T-helper 2 cell treated with Interferon-gamma antibody and Interleukin-4, amounts not matched to agents 5 μg/mL and 100 μg/mL, for 36 hours (primary cell): ENCODE measurements around the gene CCDC117.

Experiments
- DNase-seq: peaks from one replicate; pipeline ENCODE4 v3.0.0; 2021; ENCODE audit warnings: low spot score
- H3K27ac Mint-ChIP-seq: one replicate; pipeline ENCODE4 v1.8.0; 2021; ENCODE audit warnings: mild to moderate bottlenecking, mixed read lengths
- H3K27me3 Mint-ChIP-seq: one replicate; pipeline ENCODE4 v1.8.0; 2021; ENCODE audit warnings: low read depth, mixed read lengths
- H3K36me3 Mint-ChIP-seq: one replicate; pipeline ENCODE4 v1.8.0; 2021; ENCODE audit warnings: low read depth, mixed read lengths
- H3K4me1 Mint-ChIP-seq: one replicate; pipeline ENCODE4 v1.8.0; 2021; ENCODE audit warnings: low read depth, mixed read lengths
- H3K4me3 Mint-ChIP-seq: one replicate; pipeline ENCODE4 v1.8.0; 2022; ENCODE audit warnings: mild to moderate bottlenecking, moderate library complexity, mixed read lengths
- H3K9me3 Mint-ChIP-seq: one replicate; pipeline ENCODE4 v1.8.0; 2021; ENCODE audit warnings: mixed read lengths

CCDC117 gene

DNA sequence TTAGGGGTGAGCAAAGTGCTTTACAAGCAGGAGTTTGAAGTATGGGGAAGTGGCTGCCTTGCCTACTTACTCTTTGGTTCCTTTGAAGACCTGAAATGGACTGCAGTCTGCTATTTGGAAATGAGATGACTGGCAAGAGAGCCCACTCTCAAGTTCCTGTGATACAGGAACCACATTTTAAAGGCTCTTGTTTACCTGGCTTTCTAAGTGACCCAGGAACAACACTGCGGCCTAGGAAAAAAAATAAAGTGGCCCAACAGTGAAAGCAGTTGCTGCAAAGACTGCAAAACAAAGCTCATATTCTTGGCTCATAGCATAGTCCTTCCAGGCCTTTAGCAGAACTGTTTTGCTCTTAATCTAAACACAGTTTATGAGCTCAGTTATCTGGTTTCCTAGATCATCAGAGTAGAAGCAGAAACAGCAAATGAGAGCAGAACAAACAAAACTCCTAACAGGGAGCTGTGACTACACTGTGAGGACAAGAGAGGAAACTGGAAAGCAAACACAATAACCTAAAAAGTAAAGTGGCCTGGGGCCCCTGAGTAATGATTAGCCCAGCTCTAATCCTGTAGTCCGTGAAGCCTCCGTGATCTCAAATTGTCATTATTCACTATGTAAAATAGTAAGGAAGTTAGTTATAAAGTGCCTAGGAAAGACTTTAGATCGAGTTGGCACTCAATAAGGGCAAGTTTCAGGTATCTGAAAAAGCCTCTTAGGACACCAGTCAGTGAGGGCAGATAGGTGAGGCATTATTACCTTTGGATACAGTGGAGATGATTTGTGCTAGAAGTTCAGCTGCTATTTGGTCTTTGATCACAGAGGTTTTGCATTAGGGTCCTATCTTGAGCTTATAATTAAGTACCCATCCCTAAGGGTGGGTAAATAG, 11.5 kb downstream of the CCDC117 start:
- Mint-ChIP-seq H3K27me3 (no peaks in the 10 kb centered on the region), H3K4me1 (peaks cover 13% of the 10 kb centered on the region), H3K36me3 (peaks cover 61% of the 10 kb centered on the region), H3K27ac (no peak overlapping the region), H3K9me3 (no peaks in the 10 kb centered on the region), H3K4me3 (no peak overlapping the region)
- no peak for DNase-seq

DNA sequence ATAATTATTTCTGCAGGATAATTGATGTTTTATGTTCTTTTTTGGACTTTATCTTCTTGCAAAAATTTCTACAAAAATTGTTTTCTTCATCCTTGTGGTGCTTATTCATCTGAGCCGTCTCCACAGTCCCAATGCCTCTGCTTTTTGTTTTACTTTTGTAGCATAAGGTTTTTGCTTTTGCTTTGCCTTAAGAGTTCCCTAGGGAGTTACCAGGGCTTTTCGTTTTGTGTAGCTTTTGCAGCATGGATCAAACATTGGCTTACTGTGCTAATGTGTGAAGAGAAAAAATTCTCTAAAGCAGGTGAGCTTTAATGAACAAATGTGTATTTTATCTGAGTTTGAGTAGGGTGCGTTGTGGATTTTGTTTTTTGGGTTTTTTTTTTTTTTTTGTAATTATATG, 16.1 kb downstream of the CCDC117 start:
- DNase-seq, result no peak
- H3K27me3 Mint-ChIP-seq, result no peaks in the 10 kb centered on the region
- no peak overlapping the region for H3K27ac Mint-ChIP-seq
- H3K36me3 Mint-ChIP-seq, result peaks cover 59% of the 10 kb centered on the region
- H3K9me3 Mint-ChIP-seq, result no peaks in the 10 kb centered on the region
- H3K4me3 Mint-ChIP-seq, result no peak overlapping the region
- H3K4me1 Mint-ChIP-seq, result peaks cover 17% of the 10 kb centered on the region

DNA sequence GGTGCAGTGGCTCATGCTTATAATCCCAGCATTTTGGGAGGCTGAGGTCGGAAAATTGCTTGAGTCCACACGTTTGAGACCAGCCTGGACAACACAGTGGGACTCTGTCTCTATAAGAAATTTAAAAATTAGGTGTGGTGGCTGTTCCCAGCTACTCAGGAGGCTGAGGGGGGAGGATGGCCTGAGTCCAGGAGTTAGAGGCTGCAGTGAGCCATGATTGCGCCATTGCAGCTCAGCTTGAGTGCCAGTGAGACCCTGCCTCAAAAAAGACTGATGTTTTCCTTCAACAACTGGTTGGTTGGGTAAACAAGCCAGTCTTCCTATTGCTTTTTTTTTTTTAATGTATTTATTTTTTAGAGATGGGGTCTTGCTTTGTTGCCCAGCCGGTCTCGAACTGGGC, 18.6 kb downstream of the CCDC117 start:
- Mint-ChIP-seq H3K4me1 (peaks cover 37% of the 10 kb centered on the region), H3K27ac (no peak overlapping the region), H3K36me3 (peaks cover 62% of the 10 kb centered on the region), H3K9me3 (no peaks in the 10 kb centered on the region), H3K27me3 (no peaks in the 10 kb centered on the region), H3K4me3 (no peak overlapping the region)
- no peak for DNase-seq

DNA sequence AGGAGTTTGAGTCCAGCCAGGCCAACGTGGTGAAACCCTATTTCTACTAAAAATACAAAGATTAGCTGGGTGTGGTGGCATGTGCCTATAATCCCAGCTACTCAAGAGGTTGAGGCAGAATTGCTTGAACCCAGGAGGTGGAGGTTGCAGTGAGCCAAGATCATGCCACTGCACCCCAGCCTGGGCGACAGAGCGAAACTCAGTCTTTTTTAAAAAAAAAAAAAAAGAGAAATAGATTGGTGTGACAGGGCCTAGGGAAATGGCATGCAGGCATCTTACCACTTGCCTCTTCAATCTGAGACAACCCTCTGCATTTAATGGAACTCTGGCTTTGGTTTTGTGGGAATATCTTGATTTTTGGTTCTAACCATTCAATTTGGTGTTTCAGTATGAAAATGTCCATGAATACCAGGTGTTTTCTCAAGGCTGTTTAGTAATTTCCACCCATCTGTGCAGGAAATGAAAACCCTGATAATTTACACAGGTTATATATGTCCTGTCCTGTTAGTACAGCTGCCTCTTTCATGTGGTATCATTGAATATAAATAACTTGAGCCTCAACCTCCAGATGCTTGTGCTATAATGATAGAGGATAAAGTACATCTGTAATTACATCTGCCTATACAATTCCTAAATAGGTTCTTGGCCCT, 19.5 kb downstream of the CCDC117 start:
- Mint-ChIP-seq H3K27me3 (no peaks in the 10 kb centered on the region), H3K27ac (peak overlapping the region; percentile 58), H3K4me1 (peaks cover 45% of the 10 kb centered on the region), H3K4me3 (peak overlapping the region; percentile 33), H3K9me3 (no peaks in the 10 kb centered on the region), H3K36me3 (peaks cover 66% of the 10 kb centered on the region)
- DNase-seq, result no peak

GRCh38 chr22:28792491-28793383, 20.2 kb downstream of the CCDC117 start:
- peaks cover 67% of the 10 kb centered on the region for H3K36me3 Mint-ChIP-seq
- peaks cover 50% of the 10 kb centered on the region for H3K4me1 Mint-ChIP-seq
- H3K27ac Mint-ChIP-seq, result peak overlapping the region; percentile 58
- DNase-seq, result no peak
- H3K9me3 Mint-ChIP-seq, result no peaks in the 10 kb centered on the region
- H3K27me3 Mint-ChIP-seq, result no peaks in the 10 kb centered on the region
- H3K4me3 Mint-ChIP-seq, result peak overlapping the region; percentile 33

DNA sequence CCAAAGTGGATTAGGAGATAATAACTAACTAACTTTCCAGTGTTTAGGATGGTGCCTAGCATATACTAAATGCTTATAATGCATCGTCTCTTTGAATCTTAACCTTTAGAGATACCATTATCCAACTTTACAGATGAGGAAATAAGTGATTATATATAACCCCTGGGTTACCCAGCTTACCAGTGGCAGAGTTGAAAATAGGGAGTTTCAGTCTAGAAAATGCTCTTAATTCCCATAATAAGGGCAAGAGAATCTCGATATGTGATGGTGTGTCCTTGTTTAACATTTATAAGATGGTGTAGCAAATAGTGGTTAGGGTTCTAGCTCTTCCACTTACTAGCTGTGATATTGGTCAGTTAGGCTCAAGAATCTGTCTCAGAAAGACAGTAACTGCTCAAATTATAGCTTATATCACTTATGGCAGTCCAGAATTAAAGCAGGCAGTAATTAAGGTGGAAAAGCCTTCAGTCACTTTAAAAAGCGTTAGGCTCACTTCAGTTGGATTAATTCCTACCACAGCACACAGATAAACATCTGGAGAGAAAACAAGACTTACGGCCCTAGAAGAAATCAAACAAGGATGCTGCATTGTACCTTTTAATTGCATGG, 21.6 kb downstream of the CCDC117 start:
- peak overlapping the region; percentile 49 for H3K27ac Mint-ChIP-seq
- DNase-seq, result no peak
- H3K27me3 Mint-ChIP-seq, result no peaks in the 10 kb centered on the region
- H3K9me3 Mint-ChIP-seq, result no peaks in the 10 kb centered on the region
- peaks cover 69% of the 10 kb centered on the region for H3K36me3 Mint-ChIP-seq
- peaks cover 58% of the 10 kb centered on the region for H3K4me1 Mint-ChIP-seq
- H3K4me3 Mint-ChIP-seq, result peak overlapping the region; percentile 38

DNA sequence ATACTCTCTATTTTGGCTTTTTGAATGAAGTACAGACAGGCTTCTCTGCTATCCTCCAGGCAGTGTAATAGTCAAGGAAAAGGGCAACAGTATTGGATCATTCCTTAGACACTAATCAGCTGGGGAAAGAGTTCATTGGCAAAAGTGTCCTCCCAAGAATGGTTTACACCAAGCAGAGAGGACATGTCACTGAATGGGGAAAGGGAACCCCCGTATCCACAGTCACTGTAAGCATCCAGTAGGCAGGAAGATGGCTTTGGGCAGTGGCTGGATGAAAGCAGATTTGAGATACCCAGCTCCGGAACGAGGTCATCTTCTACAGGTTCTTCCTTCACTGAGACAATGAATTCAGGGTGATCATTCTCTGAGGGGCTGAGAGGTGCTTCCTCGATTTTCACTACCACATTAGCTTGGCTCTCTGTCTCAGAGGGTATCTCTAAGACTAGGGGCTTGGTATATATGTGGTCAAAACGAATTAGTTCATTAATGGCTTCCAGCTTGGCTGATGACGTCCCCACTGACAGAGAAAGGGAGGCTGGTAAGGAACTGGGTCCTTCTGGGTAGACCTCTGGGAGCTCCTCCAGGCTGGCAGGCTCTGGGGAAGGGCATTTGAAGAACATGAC, 22.7 kb downstream of the CCDC117 start:
- Mint-ChIP-seq H3K36me3 (peaks cover 73% of the 10 kb centered on the region), H3K27ac (peak overlapping the region; percentile 31), H3K27me3 (no peaks in the 10 kb centered on the region), H3K4me1 (peaks cover 57% of the 10 kb centered on the region), H3K9me3 (no peaks in the 10 kb centered on the region), H3K4me3 (peak overlapping the region; percentile 91)
- no peak for DNase-seq

- Mint-ChIP-seq H3K36me3 (peaks cover 78% of the 10 kb centered on the region), H3K9me3 (no peaks in the 10 kb centered on the region), H3K27me3 (no peaks in the 10 kb centered on the region), H3K4me1 (peaks cover 59% of the 10 kb centered on the region), H3K4me3 (peak overlapping the region; percentile 91), H3K27ac (peak overlapping the region; percentile 45)
- DNase-seq, result no peak
These were observed 23.7 kb downstream of the CCDC117 start for GRCh38 chr22:28795932-28796856.

DNA sequence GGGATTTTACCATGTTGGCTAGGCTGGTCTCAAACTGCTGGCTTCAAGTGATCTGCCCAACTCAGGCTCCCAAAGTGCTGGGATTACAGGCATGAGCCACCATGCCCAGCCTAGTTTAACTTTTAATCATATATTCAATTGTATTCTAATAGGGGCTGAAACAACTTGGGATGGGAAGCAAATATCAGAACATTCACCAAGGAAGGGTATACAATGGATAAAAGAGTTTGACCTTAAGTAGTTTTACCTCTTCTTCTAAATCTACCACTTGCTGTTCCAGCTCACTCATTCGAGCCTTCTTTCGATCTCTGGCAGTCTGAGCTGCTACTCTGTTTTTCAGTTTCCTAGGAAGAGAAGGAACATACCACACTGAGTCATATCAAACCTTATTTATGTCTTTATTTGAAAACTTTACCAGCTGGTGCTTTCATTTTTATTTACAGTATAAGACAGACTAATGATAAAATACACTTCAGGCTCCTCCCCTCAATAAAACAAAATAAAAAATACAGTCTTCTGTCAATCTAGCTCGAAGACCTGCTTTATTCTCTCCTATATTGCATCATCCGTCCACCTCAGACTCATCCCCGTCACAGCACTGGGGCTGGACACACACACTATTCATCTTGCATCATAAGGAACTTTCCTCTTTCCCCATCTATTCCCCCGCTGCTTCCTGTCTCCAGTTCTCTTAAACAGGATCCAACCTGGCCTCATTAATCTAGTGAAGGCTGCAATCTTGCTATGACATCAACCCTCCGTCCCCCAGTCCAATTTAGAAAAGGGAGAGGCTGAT, 26.5 kb downstream of the CCDC117 start:
- H3K4me3 Mint-ChIP-seq, result peak overlapping the region; percentile 91
- peaks cover 80% of the 10 kb centered on the region for H3K36me3 Mint-ChIP-seq
- peak; percentile 40 for DNase-seq
- peaks cover 52% of the 10 kb centered on the region for H3K4me1 Mint-ChIP-seq
- peak overlapping the region; percentile 89 for H3K27ac Mint-ChIP-seq
- H3K9me3 Mint-ChIP-seq, result no peaks in the 10 kb centered on the region
- no peaks in the 10 kb centered on the region for H3K27me3 Mint-ChIP-seq

GRCh38 chr22:28799606-28800307, 27.3 kb downstream of the CCDC117 start:
- no peaks in the 10 kb centered on the region for H3K27me3 Mint-ChIP-seq
- H3K36me3 Mint-ChIP-seq, result peaks cover 75% of the 10 kb centered on the region
- H3K4me3 Mint-ChIP-seq, result peak overlapping the region; percentile 99
- no peaks in the 10 kb centered on the region for H3K9me3 Mint-ChIP-seq
- peak; percentile 44 for DNase-seq
- H3K4me1 Mint-ChIP-seq, result peaks cover 48% of the 10 kb centered on the region
- H3K27ac Mint-ChIP-seq, result peak overlapping the region; percentile 99

DNA sequence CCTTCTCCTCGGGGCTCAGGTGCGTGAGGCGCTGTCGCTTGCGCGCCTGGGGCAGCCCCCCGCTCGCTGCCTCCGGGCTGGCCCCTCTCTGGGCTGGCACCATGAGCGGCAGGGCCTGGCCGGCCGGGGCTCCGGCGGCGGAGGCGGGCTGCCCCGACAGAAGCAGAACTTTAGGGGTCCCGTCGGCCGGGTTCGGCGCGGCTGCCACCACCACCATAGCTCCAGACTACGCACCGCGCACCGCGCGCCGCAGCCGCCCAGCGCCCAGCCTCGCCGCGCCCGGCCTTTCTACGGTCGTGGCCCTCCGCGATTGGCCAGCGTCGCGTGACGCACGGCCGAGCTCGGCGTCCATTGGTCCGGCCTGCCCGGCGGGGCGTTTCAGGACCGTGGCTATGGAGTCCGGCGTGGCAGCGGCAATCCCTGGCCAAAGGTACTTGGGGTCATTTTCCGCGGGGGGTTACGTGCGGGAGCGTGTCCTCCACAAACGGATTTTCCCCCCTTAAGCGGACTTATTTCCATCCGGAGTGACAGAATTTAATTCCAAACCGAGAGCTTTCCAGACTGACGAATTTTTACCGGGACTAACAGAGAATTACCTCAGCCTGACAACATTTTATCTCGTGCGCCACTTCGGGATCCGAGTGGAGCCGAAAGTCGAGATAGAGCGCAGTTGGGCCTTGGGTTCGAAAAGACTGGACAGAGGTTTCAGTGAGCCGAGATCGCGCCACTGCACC, 28.0 kb downstream of the CCDC117 start, which contains the start of gene XBP1:
TSS of gene XBP1 (minus strand) at position 262 of the 734 bp plus-strand sequence.
- peak within 1 kb of the TSS; percentile 99 for H3K4me3 Mint-ChIP-seq
- peak within 1 kb of the TSS; percentile 99 for H3K27ac Mint-ChIP-seq
- H3K36me3 Mint-ChIP-seq, result peaks cover 68% of the 10 kb centered on the region
- H3K27me3 Mint-ChIP-seq, result no peaks in the 10 kb centered on the region
- H3K4me1 Mint-ChIP-seq, result peaks cover 42% of the 10 kb centered on the region
- DNase-seq, result peak; percentile 93
- no peaks in the 10 kb centered on the region for H3K9me3 Mint-ChIP-seq
